M059J (cell line): ENCODE results near the gene ATAD1. TPM values are rescaled to one million over a fixed set of nuclear protein-coding genes. Genes with fewer than 3 reads are reported as not detected.
"Not testable (repeated sequence)": the region's sequence is repeated elsewhere in the genome, so short reads cannot be mapped to it uniquely, and the experiment has no call there.

Source experiments
- DNase-seq: peaks from one replicate; pipeline ENCODE4 v3.0.0-alpha.2; 2012; ENCODE audit warnings: low read depth
- total RNA-seq: library from RNA; depleted of rRNA; stranded (reverse); fragments of >200 nt; shearing (Covaris generic); gene quantifications from 2 replicates; pipeline ENCODE4 v1.2.3, GENCODE V29; 2014

Gene ATAD1
- total RNA-seq, 1 experiment from 2014 or later: 40.7 TPM

DNA sequence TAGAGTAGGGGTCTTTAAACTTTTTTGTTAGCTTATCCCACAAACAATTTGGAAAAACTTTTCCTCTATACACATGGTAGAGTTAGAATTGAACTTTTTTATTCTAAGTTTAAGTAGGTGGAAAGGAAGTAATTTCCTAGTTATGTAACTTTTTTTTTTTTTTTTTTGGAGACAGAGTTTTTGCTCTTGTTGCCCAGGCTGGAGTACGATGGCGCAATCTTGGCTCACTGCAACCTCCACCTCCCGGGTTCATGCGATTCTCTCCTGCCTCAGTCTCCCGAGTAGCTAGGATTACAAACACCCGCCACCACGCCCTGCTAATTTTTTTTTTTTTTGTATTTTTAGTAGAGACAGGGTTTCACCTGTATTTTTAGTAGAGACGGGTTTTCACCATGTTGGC, 28.7 kb upstream of the ATAD1 start:
- not testable (repeated sequence) for DNase-seq

DNA sequence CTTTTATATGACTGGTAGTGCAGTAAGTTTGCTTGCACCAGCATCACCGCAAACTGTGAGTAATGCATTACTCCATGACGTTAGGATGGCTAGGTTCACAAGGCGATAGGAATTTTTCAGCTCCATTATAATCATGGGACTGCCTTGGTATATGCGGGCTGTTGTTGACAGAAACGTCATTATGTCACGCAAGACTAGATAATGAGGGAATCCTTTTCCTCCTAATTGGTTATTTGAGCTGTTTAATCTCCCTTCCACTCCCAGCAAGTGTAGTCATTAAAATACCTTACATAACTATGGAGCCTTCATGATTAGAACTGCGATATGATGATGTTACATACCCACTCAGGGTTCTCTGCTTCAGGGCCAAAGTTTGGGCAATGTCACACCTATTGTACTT, 28.0 kb upstream of the ATAD1 start:
- peak; percentile 75 for DNase-seq

DNA sequence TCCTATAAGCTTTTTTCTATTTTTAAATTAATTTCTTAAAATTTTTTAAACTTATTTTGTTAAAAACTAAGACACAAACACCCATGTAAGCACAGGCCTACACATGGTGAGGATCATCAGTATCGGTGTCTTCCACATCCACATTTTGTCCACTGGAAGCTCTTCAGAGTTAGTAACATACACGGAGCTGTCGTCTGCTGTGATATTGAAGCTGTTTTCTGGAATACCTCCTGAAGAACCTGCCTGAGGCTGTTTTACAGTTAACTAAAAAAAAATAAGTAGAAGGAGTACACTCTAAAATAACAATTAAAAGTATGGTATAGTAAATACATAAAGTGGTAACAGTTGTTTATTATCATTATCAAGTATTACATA, 27.6 kb upstream of the ATAD1 start:
- no peak for DNase-seq

DNA sequence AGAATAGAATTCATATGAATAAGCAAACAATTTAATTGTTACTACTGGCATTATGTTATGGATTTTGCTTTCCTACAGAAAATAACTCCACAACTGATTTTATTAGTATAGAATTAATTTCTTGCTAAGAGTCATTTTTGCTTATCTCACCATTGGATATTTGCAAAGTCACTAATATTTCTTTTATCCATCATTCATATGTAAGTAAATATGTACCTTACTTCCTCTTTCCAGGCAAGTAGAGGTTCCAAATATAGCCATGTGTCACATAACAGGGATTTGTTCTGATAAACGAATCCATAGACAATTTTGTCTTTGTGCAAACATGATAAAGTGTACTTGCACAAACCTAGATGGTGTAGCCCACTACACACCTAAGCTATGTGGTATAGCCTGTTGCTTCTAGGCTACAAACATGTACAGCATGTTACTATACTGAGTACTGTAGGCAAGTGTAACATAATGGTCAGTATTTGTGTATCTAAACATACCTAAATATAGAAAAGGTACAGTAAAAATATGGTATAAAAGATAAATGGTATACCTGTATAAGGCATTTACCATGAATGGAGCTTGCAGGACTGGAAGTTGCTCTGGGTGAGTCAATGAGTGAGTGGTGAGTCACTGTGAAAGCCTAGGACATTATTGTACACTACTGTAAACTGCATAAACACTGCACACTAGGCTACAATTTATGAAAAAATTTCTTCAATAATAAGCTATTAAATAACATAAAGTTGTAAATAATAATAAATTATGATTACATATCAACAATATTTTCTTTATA, 27.0 kb upstream of the ATAD1 start:
- peak; percentile 72 for DNase-seq

DNA sequence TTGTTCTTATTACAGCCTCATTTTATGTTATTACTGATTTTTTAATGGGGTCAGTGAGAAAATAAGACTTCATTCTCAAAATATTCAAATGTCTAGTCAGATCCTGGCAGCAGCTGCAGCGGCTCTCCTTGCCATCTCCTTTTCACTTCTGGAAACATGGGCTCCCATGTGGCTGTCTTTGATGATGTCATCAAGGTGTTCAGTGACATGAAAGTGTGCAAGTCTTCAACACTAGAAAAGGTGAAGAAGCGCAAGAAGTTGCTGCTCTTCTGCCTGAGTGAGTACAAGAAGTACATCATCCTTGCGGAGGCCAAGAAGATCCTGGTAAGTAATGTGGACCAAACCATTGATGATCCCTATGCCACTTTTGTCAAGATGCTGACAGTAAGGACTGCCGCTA, 25.7 kb upstream of the ATAD1 start:
- no peak for DNase-seq

DNA sequence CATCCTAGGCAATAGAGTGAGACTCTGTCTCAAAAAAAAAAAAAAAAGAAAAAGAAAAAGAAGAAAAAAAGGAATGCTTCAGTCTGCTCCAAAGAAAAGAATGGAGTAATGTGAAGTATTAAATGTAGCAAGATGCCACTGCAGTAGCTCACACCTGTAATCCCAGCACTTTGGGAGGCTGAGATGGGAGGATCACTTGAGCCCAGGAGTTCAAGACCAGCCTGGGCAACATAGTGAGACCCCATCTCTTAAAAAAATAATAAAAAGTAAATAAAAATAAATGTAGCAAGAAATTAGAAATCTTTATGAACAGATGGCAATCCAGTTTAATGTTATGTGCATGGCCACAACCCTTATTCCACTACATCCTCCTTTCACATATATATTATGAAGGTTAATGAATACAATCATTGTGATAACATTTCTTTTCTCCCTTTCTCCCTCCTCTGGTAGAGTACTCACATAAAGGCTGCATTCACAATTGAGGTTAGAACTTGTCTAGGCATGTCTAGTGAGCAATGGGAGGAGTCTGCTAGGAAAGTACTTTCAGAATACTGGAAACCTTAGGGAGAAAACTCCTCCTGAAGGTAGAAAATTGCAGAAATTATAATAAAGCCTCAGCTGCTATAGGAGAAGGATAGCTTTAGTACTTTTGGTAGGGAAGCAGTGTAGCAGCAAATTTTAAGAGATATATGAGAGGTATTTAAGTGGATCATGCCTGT, 24.9 kb upstream of the ATAD1 start:
- DNase-seq: no peak

DNA sequence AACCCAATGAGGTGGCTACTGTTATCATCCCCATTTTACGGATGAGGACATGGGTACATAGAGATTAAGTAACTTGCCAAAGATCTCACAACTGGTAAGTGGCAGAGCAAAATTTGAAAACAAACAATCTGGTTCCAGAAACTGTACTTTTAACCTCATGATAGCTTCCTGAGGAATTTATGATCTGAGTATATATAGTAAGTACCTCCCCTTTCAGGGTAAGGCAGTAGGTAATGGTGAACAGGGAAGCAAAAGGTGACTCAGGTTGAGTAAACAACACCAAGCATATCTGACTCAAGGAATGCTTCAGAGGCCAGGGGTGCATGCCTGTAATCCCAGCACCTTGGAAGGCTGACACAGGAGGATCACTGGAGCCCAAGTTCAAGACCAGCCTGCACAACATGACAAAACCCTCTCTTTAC, 24.2 kb upstream of the ATAD1 start:
- DNase-seq: peak; percentile 89

DNA sequence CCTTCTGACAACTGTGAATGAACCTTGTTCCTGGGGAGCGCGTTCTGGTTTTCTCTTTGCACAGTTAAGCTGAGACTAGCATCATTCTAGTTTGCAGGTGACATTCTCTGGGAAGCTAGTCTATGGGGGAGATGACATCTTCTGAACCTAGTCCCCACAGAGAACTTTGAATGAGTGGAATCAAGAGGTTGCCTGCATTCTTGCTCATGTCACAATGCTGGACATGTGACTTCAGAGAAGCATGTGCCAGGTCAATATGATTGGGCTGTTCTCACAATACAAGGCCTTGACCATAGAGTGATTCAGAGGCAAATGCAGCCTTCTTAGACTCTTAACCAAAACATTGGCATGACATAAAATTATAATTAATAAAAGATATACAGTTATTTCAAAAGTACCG, 23.2 kb upstream of the ATAD1 start:
- peak; percentile 14 for DNase-seq

DNA sequence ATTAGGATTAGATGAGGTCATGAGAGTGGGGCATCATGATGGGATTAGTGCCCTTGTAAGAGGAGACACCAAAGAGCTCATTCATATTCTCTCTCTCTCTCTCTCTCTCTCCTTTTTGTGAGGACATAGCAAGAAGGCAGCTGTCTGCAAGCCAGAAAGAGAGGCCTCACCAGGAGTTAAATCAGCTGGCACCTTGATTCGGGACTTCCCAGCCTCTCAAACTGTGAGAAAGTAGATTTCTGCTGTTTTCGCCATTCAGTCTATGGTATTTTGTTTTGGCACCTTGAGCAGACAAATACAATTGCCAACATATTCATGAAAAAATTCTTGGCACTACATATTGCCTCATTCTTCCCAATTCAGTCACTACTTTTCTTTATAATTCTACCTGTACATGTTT, 20.6 kb upstream of the ATAD1 start:
- no peak for DNase-seq

DNA sequence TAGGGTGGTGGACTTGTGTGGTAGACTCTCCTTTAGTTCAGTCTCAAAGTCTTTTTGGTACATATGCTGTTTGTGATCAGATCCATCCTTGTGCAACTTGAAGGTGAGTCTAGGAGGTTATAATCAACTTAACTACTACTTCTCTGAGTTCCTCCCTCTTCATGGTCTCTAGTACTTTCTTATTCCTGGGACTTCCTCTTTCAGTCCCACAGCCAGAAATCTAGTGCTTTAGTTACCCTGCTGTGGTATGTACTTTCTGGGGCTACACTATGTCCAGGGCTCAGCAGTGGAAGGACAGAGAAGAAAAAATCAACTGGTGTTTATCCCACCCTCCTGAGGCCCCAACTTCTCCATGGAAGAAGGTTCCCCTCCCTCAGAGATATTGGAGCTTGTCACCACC, 19.4 kb upstream of the ATAD1 start:
- DNase-seq: no peak

DNA sequence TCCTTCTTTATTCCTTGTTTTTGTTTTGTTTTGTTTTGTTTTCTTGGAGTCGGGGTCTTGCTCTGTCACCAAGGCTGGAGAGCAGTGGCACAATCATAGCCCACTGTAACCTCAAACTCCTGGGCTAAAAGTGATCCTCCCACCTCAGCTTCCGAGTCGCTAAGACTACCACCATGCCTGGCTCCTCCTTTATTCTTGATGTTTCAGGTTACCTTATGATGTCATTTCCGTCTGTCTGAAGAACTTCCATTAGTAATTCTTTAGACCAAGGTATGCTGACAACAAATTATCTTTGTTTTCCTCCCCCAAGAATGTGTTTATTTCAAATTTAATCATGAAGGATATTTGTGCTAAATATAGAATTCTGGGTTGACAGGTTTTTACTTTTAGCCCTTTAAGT, 18.1 kb upstream of the ATAD1 start:
- DNase-seq: no peak

DNA sequence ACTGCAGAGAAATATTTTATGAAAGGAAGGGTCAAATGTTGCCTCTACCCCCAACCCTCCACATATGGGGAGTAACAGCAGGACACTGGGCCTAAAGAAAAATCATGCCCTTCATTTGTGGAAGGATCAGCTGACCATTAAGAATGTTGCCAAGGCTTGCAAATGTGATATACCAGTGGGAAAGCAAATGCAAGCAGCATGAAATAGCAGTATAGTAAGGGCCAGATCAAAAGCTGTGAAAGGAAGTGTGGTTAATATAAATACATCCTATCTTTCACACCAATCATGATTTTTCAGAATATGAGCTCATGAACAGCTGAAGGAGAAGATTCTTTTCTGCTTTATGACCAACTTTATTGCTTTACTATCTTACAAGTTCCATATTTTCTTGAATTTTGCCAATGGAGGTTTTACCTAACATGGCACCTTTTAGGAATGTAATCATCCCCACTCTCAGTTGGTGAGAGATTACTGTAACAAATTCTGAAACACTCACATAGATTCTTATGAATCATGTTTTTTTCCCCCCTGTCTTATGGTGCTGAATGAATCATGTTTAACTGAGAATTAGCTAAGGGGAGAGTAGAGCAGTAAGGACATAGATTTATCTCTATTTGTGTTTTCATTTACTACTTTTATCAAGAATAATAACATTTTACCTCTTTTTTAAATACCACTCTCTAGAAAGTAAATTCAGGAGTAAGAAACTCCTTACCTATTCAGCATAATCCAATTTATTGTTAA, 12.1 kb upstream of the ATAD1 start:
- DNase-seq: peak; percentile 13

DNA sequence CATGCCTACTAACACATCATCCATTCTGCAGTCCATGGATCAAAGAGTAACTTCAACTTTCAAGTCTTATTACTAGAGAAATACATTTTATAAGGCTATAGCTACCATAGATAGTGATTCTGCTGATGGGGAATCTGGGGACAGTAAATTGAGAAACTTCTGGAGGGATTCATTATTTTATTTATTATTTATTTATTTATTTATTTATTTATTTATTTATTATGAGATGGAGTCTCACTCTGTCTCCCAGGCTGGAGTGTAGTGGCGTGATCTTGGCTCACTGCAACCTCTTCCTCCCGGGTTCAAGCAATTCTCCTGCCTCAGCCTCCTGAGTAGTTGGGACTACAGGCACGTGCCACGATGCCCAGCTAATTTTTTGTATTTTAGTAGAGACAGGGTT, 11.0 kb upstream of the ATAD1 start:
- DNase-seq: not testable (repeated sequence)

DNA sequence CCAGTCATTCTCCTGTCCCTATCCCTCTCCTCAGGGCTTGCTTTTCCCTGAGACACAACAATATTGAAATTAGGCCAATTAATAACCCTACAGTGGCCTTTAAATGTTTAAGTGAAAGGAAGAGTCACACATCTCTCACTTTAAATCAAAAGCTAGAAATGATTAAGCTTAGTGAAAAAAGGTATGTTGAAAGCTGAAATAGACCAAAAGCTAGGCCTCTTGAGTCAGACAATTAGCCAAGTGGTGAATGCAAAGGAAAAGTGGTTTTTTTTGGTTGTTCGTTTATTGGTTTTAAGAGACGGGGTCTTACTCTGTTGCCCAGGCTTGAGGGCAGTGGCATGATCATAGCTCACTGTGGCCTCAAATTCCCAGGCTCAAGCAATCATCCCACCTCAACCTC, 9.7 kb upstream of the ATAD1 start:
- no peak for DNase-seq

DNA sequence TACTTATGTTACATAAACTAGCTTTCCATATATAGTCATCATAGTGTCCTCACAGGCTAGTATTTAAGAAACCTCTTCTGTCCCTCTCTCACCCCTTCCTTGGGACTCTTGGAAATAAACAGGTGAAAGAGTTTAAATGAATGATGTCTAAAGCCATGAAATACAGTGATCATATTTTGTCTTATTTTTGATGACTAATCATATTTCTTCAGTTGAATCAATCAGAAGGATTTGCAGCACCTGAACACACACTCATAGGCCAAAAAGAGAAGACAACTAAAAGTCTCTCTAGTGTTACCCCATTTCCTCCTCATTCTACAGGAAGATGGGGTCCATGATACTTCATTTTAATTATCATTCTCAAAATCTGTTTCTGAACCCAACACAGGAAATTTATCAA, 8.6 kb upstream of the ATAD1 start:
- DNase-seq: no peak

DNA sequence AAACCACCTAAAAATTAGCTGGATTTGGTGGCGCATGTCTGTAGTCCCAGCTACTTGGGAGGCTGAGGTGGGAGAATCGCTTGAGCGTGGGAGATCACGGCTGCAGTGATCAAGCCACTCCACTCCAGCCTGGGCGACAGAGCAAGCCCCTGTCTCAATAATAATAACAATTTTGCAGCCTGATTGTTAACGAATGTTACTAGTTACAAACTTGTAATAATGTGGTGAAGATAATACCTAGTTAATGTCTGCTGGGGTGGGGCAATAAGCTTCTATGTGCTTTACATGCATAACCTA, 1.2 kb upstream of the ATAD1 start:
- no peak for DNase-seq

DNA sequence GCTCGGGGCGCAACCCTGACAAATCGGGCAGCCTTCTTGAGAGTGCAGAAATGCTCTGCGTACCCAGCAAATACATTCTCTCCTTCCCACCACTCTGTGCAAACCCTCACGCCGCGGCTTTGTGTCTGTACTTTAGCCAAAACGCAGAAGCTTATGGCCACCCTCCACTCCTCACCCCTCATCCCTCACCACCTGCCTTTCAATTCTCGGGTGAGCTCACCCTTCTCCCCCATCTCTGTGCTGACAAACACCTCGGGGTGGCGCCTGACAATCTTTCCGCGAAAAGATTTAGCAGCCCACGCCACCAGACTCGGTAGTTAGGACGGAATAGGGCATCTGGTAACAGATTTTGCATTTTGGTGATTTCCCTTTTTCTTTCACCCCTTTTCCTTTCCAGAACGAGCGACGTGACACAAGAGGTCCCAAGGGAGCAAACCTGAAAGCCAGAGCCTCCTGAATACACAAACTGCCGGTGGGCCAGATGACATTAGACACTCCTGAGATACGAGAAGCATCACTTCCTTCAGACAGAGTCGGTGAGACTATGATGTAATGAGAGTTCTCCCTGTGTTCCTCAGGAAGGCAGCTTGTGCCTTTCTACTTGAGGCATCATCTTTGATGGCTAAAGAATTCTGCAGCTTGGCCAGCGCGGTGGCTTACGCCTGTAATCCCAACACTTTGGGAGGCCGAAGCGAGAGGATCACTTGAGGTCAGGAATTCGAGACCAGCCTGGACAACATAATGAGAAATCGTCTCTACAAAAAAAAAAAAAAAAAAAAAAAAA, 671 bp upstream of the ATAD1 start:
- peak; percentile 43 for DNase-seq

DNA sequence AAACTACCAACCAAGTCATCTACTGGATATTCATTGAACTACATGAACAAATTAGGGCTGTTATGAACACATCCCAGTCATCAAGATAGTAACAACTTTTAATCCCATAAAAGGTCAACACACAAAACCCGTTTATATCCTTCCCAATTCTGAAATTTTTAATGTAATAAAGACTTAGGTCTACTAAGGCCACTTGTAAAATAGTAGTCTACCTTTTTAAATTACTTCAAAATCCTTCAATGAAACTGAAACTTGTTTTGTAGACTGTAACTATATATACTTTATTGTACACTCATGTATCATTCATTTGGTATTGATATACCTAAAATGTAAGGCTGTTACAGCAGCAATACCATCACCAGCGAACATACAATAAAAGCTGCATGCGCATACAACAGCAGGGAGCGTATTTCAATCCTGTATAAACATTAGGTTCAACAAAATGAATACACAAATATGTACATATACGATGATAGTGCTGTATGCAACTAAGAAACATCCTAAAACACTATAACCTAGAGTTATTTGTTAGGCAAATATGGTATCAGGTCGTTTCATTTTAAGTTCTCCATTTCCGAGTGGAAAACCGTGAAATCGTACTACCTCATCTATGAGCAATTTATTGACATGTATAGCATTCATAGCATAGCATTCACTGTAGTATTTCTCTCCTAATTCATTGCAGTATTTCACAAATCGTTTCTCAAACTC, 973 bp downstream of the ATAD1 start:
- no peak for DNase-seq

DNA sequence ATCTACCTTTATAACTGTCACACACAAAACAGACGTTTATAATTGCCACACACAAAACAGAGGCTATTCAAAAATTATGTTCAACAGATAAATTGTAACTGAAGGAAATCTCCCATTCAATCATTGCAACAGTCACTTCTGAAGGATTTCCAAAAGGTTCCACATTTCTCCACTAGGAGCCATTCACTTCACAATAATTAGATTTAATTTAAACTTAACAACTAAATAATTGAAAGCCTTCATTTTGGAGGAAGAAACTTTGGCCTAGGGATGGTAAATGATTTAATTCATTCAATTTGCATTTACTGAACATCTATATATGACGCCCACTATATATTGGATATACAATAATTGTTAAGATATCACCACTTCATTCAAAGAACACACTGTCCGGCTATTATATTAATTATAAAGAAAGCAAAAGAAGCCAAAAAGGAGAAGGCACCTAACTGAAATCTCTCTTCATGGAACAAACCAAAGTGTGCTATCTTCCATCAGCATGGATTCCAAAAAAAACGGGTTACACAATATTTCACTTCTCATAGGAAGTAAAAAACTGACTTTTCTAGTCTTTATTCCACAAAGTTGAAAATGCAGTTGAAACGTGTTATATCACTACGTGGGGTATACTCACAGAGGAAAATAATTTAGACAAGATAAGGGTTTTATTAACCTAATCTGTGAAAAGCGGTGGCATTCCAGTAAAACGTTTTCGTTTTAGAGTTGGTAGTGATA, 1.7 kb downstream of the ATAD1 start:
- no peak for DNase-seq

DNA sequence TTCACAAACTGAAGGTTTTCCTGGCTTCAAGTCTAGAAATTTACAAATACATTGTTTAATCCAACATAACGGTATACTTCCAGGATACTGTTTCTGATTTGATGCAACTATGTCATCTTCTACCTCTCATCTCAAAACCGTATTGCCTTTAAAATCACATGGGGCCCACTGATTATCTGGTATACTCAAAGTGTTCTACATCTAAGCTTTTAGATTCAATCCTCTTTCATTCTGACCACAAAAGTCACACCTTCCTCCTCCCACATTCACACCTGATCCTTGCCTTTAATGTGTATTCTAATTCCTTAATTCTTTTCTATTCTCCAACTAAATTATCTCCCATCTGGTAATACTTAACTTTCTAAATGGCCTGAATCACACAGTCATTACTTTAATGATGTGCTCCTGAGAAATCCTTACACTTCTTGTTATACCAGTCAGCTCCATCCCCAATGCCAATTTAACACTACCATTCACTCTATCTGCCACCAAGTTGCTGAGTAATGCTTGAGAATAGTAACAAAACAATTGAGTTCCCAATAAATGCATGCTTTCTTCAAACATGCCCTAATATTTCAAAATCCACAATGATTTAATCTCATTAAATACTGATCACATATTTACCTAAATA, 13.0 kb downstream of the ATAD1 start:
- no peak for DNase-seq
